Measurements from ENCODE around the gene ITGB5. TPM values are rescaled to one million over a fixed set of nuclear protein-coding genes. Genes with fewer than 3 reads are reported as not detected.
A peak's percentile ranks its signal among the peaks of the same experiment; 100 is the strongest.

The ITGB5 gene
- total RNA-seq, 2 experiments from 2014 or later = 0.34 to 0.97 TPM

DNA sequence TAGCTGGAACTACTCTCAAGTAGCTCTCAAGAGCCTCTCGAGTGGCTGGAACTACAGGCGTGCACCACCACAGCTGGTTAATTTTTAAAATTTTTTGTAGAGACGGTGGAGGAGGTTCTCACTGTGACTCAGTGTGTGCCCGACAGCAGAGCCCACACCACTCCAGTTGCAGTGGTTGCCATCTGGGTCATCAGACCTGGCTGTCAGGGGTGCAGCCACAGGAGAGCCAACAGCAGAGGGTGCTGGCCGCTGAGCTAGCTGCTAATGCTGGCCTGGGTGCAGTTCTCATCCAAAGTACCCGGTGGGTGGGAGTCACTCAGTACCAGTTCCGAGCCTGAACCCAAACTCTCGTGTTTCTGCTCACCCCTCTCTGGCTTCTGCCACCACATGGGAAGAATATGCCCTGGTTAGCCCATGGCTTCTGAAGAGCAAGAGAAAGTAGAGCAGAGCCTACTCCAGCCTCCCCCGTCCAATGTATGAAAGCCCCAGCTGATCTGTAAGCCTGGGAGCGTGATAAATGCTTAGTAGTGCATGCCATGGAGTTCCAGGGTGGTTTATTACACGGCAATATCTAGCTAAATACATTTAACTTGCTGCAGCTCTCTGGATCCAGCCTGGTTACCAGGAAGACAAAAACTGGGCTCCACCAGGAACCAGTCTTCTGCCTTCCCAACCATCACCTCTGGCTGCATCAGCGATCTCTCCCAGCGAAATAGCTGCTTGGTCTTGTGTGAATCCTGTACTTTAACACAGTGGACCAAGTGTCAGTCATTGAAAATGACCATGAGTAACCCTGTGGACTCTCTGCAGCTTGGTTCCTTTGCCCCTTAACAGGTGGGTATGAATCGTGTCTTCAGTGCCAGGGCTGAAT, 139.8 kb downstream of the ITGB5 start:
- DNase-seq = no peak
- Mint-ChIP-seq H3K36me3 (peaks cover 6% of the 10 kb centered on the region), H3K9me3 (no peaks in the 10 kb centered on the region), H3K4me3 (no peak overlapping the region), H3K4me1 (peaks cover 2% of the 10 kb centered on the region), H3K27ac (no peak overlapping the region), H3K27me3 (no peaks in the 10 kb centered on the region)

DNA sequence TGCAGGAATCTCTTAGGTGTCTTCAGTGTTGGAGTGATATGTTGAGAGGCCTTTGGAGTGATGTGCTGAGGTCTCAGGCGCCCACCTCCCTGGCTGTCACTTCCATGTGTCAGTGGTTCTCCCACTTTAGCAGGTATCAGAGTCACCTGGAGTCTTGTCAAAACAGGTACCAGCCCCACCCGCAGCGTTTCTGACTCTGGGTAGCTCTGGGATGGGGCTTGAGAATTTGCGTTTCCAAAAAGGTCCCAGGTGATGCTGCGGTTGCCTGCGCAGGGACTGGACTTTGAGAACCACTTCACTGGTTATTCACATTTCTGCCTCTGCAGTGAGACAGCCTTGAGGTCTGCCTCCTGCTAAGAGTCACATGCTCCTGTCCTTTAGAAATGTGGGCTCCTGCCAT, 141.4 kb downstream of the ITGB5 start:
- no peak overlapping the region for H3K4me3 Mint-ChIP-seq
- no peak for DNase-seq
- no peaks in the 10 kb centered on the region for H3K27me3 Mint-ChIP-seq
- no peak overlapping the region for H3K27ac Mint-ChIP-seq
- peaks cover 2% of the 10 kb centered on the region for H3K4me1 Mint-ChIP-seq
- H3K9me3 Mint-ChIP-seq = no peaks in the 10 kb centered on the region
- peaks cover 10% of the 10 kb centered on the region for H3K36me3 Mint-ChIP-seq

- H3K36me3 Mint-ChIP-seq = peaks cover 24% of the 10 kb centered on the region
- H3K4me3 Mint-ChIP-seq = no peak overlapping the region
- DNase-seq = no peak
- H3K27me3 Mint-ChIP-seq = no peaks in the 10 kb centered on the region
- no peaks in the 10 kb centered on the region for H3K9me3 Mint-ChIP-seq
- H3K27ac Mint-ChIP-seq = no peak overlapping the region
- peaks cover 13% of the 10 kb centered on the region for H3K4me1 Mint-ChIP-seq
Measured at GRCh38 chr3:124741027-124741426, 146.1 kb downstream of the ITGB5 start.

DNA sequence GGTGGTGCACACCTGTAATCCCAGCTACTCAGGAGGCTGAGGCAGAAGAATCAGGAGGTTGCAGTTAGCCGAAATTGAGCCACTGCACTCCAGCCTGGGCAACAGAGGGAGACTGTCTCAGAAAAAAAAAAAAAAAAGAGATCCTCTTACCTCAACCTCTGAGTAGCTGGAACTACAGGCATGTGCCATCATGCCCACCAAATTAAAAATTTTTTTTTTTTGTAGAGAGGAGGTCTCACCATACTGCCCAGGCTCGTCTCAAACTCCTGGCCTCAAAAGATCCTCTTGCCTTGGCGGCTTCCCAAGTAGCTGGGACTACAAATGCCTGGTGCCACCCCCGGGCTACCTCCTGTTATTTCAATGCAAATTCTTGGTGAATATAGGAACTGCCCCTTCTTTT, 155.4 kb downstream of the ITGB5 start:
- Mint-ChIP-seq H3K27ac (no peak overlapping the region), H3K4me3 (peak overlapping the region; percentile 100), H3K9me3 (no peaks in the 10 kb centered on the region), H3K27me3 (peaks cover 8% of the 10 kb centered on the region), H3K4me1 (peaks cover 30% of the 10 kb centered on the region), H3K36me3 (peaks cover 24% of the 10 kb centered on the region)
- no peak for DNase-seq

DNA sequence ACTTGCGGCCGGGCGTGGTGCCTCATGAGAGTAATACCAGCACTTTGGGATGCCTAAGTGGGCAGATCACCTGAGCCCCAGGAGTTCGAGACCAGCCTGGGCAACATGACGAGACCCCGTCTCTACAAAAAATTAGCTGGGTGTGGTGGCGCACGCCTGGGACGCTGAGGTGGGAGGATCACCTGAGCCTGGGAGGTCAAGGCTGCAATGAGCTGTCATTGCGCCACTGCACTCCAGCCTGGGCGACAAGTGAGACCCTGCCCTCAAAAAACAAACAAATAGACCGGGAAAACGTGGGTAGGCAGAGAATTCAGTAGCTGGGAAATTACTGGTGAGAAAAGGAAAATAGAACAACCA, 156.2 kb downstream of the ITGB5 start:
- H3K9me3 Mint-ChIP-seq = no peaks in the 10 kb centered on the region
- H3K27me3 Mint-ChIP-seq = peaks cover 15% of the 10 kb centered on the region
- DNase-seq = peak; percentile 16
- peak overlapping the region; percentile 100 for H3K27ac Mint-ChIP-seq
- H3K4me3 Mint-ChIP-seq = peak overlapping the region; percentile 100
- peaks cover 30% of the 10 kb centered on the region for H3K4me1 Mint-ChIP-seq
- H3K36me3 Mint-ChIP-seq = peaks cover 24% of the 10 kb centered on the region

GRCh38 chr3:124730129-124730940, 156.8 kb downstream of the ITGB5 start, which contains the start of gene UMPS:
TSS of gene UMPS (plus strand) at chr3:124730452. CDS start at chr3:124730472, 20 bp downstream.
- Mint-ChIP-seq H3K4me3 (peak within 1 kb of the TSS; percentile 100), H3K27ac (peak within 1 kb of the TSS; percentile 100), H3K4me1 (peaks cover 30% of the 10 kb centered on the region), H3K9me3 (no peaks in the 10 kb centered on the region), H3K36me3 (peaks cover 21% of the 10 kb centered on the region), H3K27me3 (peaks cover 21% of the 10 kb centered on the region)
- DNase-seq = peak; percentile 94

DNA sequence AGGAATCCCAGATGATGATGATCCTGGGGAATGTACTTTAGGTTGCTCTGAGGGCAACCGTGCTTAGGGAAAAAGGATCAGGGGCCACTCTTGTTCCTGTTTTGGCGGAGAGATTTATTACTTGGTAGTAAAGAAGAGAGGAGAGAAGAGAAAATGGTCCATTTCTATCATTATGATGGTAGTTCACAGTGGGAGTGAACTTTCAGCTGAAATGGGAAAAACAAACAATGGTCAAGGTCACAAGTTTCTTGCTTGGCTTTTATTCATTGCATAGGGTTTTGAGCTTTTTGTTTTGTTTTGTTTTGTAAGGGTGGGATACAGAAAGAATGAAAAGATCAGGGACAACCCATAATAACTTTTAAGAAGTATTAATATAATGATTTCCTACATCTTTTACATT, 164.6 kb downstream of the ITGB5 start:
- Mint-ChIP-seq H3K27ac (no peak overlapping the region), H3K27me3 (peaks cover 56% of the 10 kb centered on the region), H3K4me1 (no peaks in the 10 kb centered on the region), H3K4me3 (no peak overlapping the region), H3K36me3 (no peaks in the 10 kb centered on the region), H3K9me3 (no peaks in the 10 kb centered on the region)
- DNase-seq = no peak

DNA sequence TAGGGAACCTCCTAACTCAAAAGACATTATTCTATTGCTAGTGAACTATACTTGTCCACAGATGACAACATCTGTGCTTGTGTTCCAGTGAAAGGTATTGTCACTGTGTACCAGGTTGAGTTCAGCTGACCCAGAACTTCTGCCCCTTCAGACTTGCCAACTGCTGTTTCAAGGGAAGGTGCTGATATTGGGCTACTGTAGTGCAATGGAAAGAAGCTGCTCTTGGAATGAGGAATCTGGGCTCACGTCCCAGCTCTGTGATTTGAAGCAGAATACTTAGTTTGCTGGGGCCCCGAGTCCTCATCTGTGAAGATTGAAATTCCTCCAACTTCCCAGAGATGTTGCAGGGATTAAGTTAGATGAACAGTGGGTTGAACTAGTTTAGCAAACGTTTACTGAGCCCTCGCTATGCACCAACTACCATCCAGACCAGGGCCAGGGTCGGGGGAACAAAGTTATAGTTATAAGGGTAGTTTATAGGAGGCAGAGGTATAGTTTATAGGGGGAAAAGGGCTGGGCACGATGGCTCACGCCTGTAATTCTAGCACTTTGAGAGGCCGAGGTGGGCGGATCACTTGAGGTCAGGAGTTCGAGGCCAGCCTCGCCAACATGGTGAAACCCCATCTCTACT, 172.8 kb downstream of the ITGB5 start:
- Mint-ChIP-seq H3K4me1 (no peaks in the 10 kb centered on the region), H3K9me3 (no peaks in the 10 kb centered on the region), H3K4me3 (no peak overlapping the region), H3K27me3 (peaks cover 32% of the 10 kb centered on the region), H3K27ac (no peak overlapping the region), H3K36me3 (no peaks in the 10 kb centered on the region)
- DNase-seq = no peak

Other genes starting within 250 kb of the ITGB5 start
- 10 to 100 TPM; 88.6 to 94.0 TPM for gene UMPS, start 156.9 kb downstream of the ITGB5 start, total RNA-seq
- gene MUC13, start 47.4 kb upstream of the ITGB5 start, total RNA-seq = not detected
- gene HEG1, start 168.6 kb upstream of the ITGB5 start, total RNA-seq = 10 to 100 TPM; 20.7 to 21.4 TPM